SK-N-SH treated with all-trans-retinoic acid at 6 μM for 48 hours (cell line): ENCODE measurements around the gene ADRA2B.

Experiments used
- BACH2 ChIP-seq: fragments of 250-450 bp; sonication (Bioruptor Pico); IDR thresholded peaks from 2 replicates; pipeline ENCODE4 v1.9.0; 2021; ENCODE audit warnings: mild to moderate bottlenecking, borderline replicate concordance
- CSDC2 ChIP-seq: fragments of 250-450 bp; sonication (Bioruptor Pico); IDR thresholded peaks from 2 replicates; pipeline ENCODE4 v1.5.0; 2020; ENCODE audit warnings: mild to moderate bottlenecking, moderate library complexity
- TSHZ2 ChIP-seq: fragments of 250-450 bp; sonication (Bioruptor Pico); IDR thresholded peaks from 2 replicates; pipeline ENCODE4 v1.5.0; 2020; ENCODE audit warnings: mild to moderate bottlenecking, moderate library complexity
- ZFP3 ChIP-seq: fragments of 250-450 bp; sonication (Bioruptor Pico); IDR thresholded peaks from 2 replicates; pipeline ENCODE4 v1.5.0; 2020; ENCODE audit warnings: mild to moderate bottlenecking, moderate library complexity
- ZFP30 ChIP-seq: fragments of 450-650 bp; formaldehyde crosslinking; IDR thresholded peaks from 2 replicates; pipeline ENCODE4 v1.5.0; 2022; ENCODE audit warnings: mild to moderate bottlenecking, moderate library complexity
- ZNF8 ChIP-seq: fragments of 450-650 bp; formaldehyde crosslinking; IDR thresholded peaks from 2 replicates; pipeline ENCODE4 v1.5.0; 2020; ENCODE audit warnings: mild to moderate bottlenecking, moderate library complexity
- TF ChIP-seq, protein P1 (sequence below): fragments of 250-450 bp; sonication (Bioruptor Pico); IDR thresholded peaks from 2 replicates; pipeline ENCODE4 v1.5.1; 2020; ENCODE audit warnings: low read depth, mild to moderate bottlenecking, moderate library complexity

DNA sequence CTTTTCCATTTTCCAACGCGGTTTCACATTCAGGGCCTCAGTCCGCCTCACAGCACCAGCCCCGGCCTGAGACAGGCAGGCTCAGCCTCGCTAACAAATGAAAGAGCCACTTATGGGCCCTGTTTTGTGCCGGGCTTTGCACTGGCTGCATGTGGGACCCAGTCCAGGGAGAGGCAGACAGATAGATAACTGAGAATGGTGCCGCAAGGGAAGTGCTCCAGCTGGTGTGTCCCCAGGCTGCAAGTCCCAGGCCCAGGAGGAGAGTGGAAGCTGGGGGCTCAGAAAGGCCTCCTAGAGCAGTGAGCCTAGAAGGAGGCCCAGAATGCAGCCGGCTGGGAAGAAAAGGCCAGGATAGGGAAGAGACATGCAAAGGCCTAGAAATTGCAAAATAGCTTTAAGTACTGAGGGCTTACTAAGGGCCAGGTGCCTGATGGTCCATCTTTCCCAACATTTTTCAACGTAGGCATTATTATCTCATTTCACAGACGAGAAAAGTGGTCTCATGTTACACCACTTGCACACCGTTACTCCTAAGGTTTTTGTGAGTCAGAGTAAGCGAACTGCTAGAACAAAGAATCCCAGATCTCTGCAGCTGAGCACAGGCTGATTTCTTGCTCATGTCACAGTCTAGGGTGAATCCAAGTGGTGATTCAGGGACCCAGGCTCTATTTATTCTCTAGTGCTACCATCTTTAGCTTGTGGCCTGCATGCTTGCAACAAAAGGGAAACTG lies 26.0 kb downstream of the ADRA2B start:
- no peak for TF ChIP-seq BACH2
- no peak for TF ChIP-seq ZFP30 (CRISPR knock-in tag)
- no peak for TF ChIP-seq CSDC2 (CRISPR knock-in tag)
- TF ChIP-seq, protein P1, sequence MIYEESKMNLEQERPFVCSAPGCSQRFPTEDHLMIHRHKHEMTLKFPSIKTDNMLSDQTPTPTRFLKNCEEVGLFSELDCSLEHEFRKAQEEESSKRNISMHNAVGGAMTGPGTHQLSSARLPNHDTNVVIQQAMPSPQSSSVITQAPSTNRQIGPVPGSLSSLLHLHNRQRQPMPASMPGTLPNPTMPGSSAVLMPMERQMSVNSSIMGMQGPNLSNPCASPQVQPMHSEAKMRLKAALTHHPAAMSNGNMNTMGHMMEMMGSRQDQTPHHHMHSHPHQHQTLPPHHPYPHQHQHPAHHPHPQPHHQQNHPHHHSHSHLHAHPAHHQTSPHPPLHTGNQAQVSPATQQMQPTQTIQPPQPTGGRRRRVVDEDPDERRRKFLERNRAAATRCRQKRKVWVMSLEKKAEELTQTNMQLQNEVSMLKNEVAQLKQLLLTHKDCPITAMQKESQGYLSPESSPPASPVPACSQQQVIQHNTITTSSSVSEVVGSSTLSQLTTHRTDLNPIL (CRISPR knock-in tag) = no peak
- no peak for TF ChIP-seq TSHZ2 (CRISPR knock-in tag)
- no peak for TF ChIP-seq ZFP3 (CRISPR knock-in tag)
- no peak for TF ChIP-seq ZNF8 (CRISPR knock-in tag)
